K562 (cell line): Measurements from ENCODE around the gene SMAD3. TPM values are rescaled to one million over a fixed set of nuclear protein-coding genes. Genes with fewer than 3 reads are reported as not detected.

Source experiments
- ATAC-seq: fragments of 200-7000 bp; cut with Tn5 transposase; 3 replicates; pipeline ENCODE4 v1.9.1; 2020; ENCODE audit warnings: moderate library complexity
- BruUV-seq: library from RNA; stranded (reverse); fragments of 400-500 nt; replicated peaks from 2 replicates; lab custom pipeline; 2021; lab: Mats Ljungman, UMichigan
- CTCF ChIA-PET: fragments of 300-600 bp; formaldehyde crosslinking; extraction: SDS; loops from one replicate; lab custom pipeline; 2021; ENCODE audit warnings: low intra/inter-chr PET ratio; lab: Yijun Ruan, JAX
- POLR2A ChIA-PET: fragments of 300-600, 350-650 bp; sonication (Branson Sonifier 250); formaldehyde crosslinking; extraction: SDS; loops from one replicate; lab custom pipeline; 2021; ENCODE audit warnings: antibody characterized with exemption, inconsistent platforms; lab: Yijun Ruan, JAX
- DNase-seq, 4 experiments: peaks; one replicate each; pipeline versions ENCODE4 v3.0.0 to v3.0.0-alpha.2; 2011 to 2018; ENCODE audit warnings: low spot score in 3 of 4, mixed read lengths in 3 of 4; ENCODE audit errors: extremely low read depth in 1 of 4
- FAIRE-seq: peaks from 2 replicates; lab custom pipeline; 2011; peaks lifted over from hg19 to GRCh38; lab: Jason Lieb, UNC
- H2AFZ ChIP-seq: 2 replicates; pipeline ENCODE4 v1.6.0; 2011; ENCODE audit warnings: low read depth, low read length, control low read depth, inconsistent platforms
- H3K27ac ChIP-seq: fragments of 200-600 bp; 3 replicates; pipeline ENCODE4 v1.8.0; 2011; ENCODE audit warnings: low read depth, mild to moderate bottlenecking, control low read depth, inconsistent platforms, low read length, moderate library complexity, mixed read lengths; ENCODE audit errors: extremely low read depth
- H3K27me3 ChIP-seq, 2 experiments: fragments of 300-600 bp in 1 of 2; 2 replicates in 1 of 2; 3 replicates in 1 of 2; pipeline versions ENCODE4 v1.6.0 to v1.8.0; 2011; ENCODE audit warnings: inconsistent platforms in 2 of 2, low read length in 2 of 2, mild to moderate bottlenecking in 1 of 2, mixed read lengths in 1 of 2, moderate library complexity in 1 of 2; ENCODE audit not compliant: control insufficient read depth in 2 of 2, insufficient read depth in 2 of 2
- H3K36me3 ChIP-seq: fragments of 300-600 bp; 3 replicates; pipeline ENCODE4 v1.8.0; 2011; ENCODE audit warnings: mild to moderate bottlenecking, low read length, inconsistent platforms; ENCODE audit not compliant: control insufficient read depth, insufficient read depth
- H3K4me1 ChIP-seq, 2 experiments: fragments of 200-600 bp in 1 of 2; replicated peaks in 1 of 2; 2 replicates in 1 of 2; 3 replicates in 1 of 2; pipeline versions ENCODE4 v1.5.1 to v1.8.0; 2011; ENCODE audit warnings: inconsistent platforms in 2 of 2, low read length in 2 of 2, mild to moderate bottlenecking in 1 of 2, mixed read lengths in 1 of 2, moderate library complexity in 1 of 2; ENCODE audit not compliant: control insufficient read depth in 2 of 2, insufficient read depth in 2 of 2
- H3K4me2 ChIP-seq: 2 replicates; pipeline ENCODE4 v1.6.1; 2011; ENCODE audit warnings: low read length, control low read depth, inconsistent platforms, mixed read lengths; ENCODE audit not compliant: insufficient read depth
- H3K4me3 ChIP-seq: fragments of 200-600 bp; sonication (generic), shearing (Covaris generic); 2 replicates; pipeline ENCODE4 v1.5.1; 2016; ENCODE audit warnings: control low read depth, inconsistent platforms
- H3K79me2 ChIP-seq: fragments of 200-600 bp; 3 replicates; pipeline ENCODE4 v1.8.0; 2011; ENCODE audit warnings: low read length, inconsistent platforms; ENCODE audit not compliant: control insufficient read depth, insufficient read depth
- H3K9ac ChIP-seq, 2 experiments: 2 replicates each; pipeline versions ENCODE4 v1.6.0 to v1.6.1; 2011; ENCODE audit warnings: low read depth in 2 of 2, low read length in 2 of 2, control low read depth in 1 of 2, inconsistent platforms in 1 of 2, mild to moderate bottlenecking in 1 of 2, mixed read lengths in 1 of 2; ENCODE audit not compliant: insufficient read depth in 1 of 2
- H3K9me1 ChIP-seq: one replicate; pipeline ENCODE4 v1.6.0; 2011; ENCODE audit warnings: inconsistent platforms, mild to moderate bottlenecking, low read length, moderate library complexity; ENCODE audit not compliant: control insufficient read depth, insufficient read depth
- H3K9me3 ChIP-seq: replicated peaks from 2 replicates; pipeline ENCODE4 v1.5.1; 2011; ENCODE audit warnings: low read depth, low read length, inconsistent platforms; ENCODE audit not compliant: control insufficient read depth, insufficient read depth
- H4K20me1 ChIP-seq: replicated peaks from 2 replicates; pipeline ENCODE4 v1.6.1; 2011; ENCODE audit warnings: low read length, inconsistent platforms, mixed read lengths; ENCODE audit not compliant: control insufficient read depth, insufficient read depth
- COPS2 ChIP-seq: fragments of 450-650 bp; conservative IDR thresholded peaks from 2 replicates; pipeline ENCODE4 v1.6.1; 2016; ENCODE audit warnings: mild to moderate bottlenecking, moderate library complexity
- E2F5 ChIP-seq: sonication (generic); formaldehyde crosslinking; IDR thresholded peaks from 2 replicates; pipeline ENCODE4 v1.8.0; 2022; ENCODE audit warnings: mild to moderate bottlenecking, missing genetic modification reagents
- KAT2B ChIP-seq: IDR thresholded peaks from one replicate; pipeline ENCODE4 v1.6.1; 2012; ENCODE audit warnings: low read depth, mild to moderate bottlenecking, control low read depth, inconsistent platforms, low read length, moderate library complexity
- NFXL1 ChIP-seq: fragments of 450-650 bp; formaldehyde crosslinking; IDR thresholded peaks from 2 replicates; pipeline ENCODE4 v1.4.0; 2021; ENCODE audit warnings: mild to moderate bottlenecking
- SMAD1 ChIP-seq: fragments of 150-350 bp; IDR thresholded peaks from 2 replicates; pipeline ENCODE4 v1.6.1; 2014; ENCODE audit warnings: low read length, low read depth; ENCODE audit not compliant: partially characterized antibody
- TGIF2 ChIP-seq: sonication (generic); formaldehyde crosslinking; IDR thresholded peaks from 2 replicates; pipeline ENCODE4 v1.8.1; 2022; ENCODE audit warnings: mild to moderate bottlenecking, missing genetic modification reagents, moderate library complexity
- WGBS: fragments of 100-300 bp; shearing (Covaris generic); methylation state at CpG from one replicate; pipeline ENCODE4 v1.1.6; 2016; ENCODE audit warnings: low coverage, mixed read lengths; ENCODE audit not compliant: insufficient coverage; ENCODE audit errors: missing lambda C conversion rate; 5-methylcytosine and 5-hydroxymethylcytosine counted together
- in situ Hi-C: fragments of 300-500 bp; cut with MboI; formaldehyde crosslinking; loops from 4 replicates; pipeline ENCODE4 v1.15.0; 2018; ENCODE audit warnings: inconsistent platforms, mixed read lengths
- intact Hi-C: fragments of 100-400 bp; cut with micrococcal nuclease; formaldehyde crosslinking; loops from 2 replicates; pipeline ENCODE4 v1.14.2; 2022
- polyA plus RNA-seq, 8 experiments: library from polyadenylated mRNA; depleted of rRNA in 4 of 8; stranded (reverse) in 5 of 8; unstranded in 3 of 8; fragments of >200 nt; fragmentation: Nextera tagmentation in 2 of 8; fragmentation: Illumina TruSeq in 1 of 8; extraction: Ambion mirVana in 2 of 8; extraction: Trizol in 1 of 8; gene quantifications; 2 replicates each; pipeline versions ENCODE4 v1.2.1 to v1.2.3, GENCODE V29; 2011 to 2014; ENCODE audit warnings: inconsistent platforms in 1 of 8, missing spikeins in 1 of 8
- total RNA-seq, 7 experiments: library from RNA; depleted of rRNA in 6 of 7; stranded (reverse); fragments of >200 nt in 6 of 7; fragmentation: Illumina TruSeq in 2 of 7; extraction: Trizol in 2 of 7; gene quantifications; 2 replicates each; pipeline versions ENCODE4 v1.2.1 to v1.2.3, GENCODE V29; 2011 to 2021; ENCODE audit warnings: low replicate concordance in 1 of 7
- TF ChIP-seq, protein P1 (sequence below): fragments of 250-450 bp; sonication (Bioruptor Pico); IDR thresholded peaks from 2 replicates; pipeline ENCODE4 v1.8.0; 2022; ENCODE audit warnings: inconsistent platforms
- TF ChIP-seq, protein P2 (sequence below), 2 experiments: fragments of 450-650 bp in 1 of 2; sonication (generic) in 1 of 2; formaldehyde crosslinking in 1 of 2; IDR thresholded peaks; 2 replicates each; pipeline versions ENCODE4 v1.7.1 to v1.9.0; 2016 to 2022; ENCODE audit warnings: inconsistent platforms in 1 of 2, mild to moderate bottlenecking in 1 of 2, missing genetic modification reagents in 1 of 2

SMAD3 gene
- total and polyA plus RNA-seq, 9 of the 15 experiments (the other 6 are each of a cell fraction or from before 2014, with no cell fraction given) = 4.3 to 39.2 (median 11.1) TPM

DNA sequence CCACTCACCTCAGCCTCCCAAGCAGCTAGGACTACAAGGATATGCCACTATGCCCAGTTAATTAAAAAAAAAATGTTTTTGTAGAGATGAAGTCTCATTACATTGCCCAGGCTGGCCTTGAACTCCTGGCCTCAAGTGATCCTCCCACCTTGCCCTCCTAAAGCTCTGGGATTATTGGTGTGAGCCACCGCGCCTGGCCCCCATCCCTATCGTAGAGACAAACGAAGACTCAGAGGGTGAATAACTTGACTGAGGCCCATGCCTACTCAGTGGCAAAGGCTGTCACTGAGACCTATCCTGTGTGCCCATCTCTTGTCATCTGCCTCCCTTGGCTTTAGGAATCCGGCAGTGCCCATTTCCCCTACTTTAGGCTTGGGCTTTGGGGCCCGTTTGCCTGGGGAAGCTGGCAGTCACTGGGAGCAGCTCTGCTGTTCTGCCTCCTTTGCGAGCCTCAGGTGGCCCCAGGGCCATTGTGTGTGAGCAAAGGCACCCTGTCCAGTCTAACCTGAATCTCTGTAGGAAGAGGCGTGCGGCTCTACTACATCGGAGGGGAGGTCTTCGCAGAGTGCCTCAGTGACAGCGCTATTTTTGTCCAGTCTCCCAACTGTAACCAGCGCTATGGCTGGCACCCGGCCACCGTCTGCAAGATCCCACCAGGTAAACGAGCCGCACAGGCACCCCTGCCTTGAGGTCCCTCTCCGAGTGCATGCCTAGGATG, 119.0 kb downstream of the SMAD3 start:
- in situ Hi-C loops = no loop called here
- H3K4me3 ChIP-seq = no peak overlapping the region
- 84% methylated on average over 18 of the region's 18 CpGs for WGBS
- CTCF ChIA-PET = no interaction called here
- peaks cover 5 to 8% of the 10 kb centered on the region in 2 experiments for H3K4me1 ChIP-seq
- no TSS peak for BruUV-seq
- ATAC-seq = no peak
- POLR2A ChIA-PET = no interaction called here
- no peak overlapping the region for H2AFZ ChIP-seq
- no peak for TF ChIP-seq COPS2
- TF ChIP-seq SMAD1 = no peak
- no peak for TF ChIP-seq KAT2B
- no peak for TF ChIP-seq E2F5 (CRISPR knock-in tag)
- no peak for TF ChIP-seq TGIF2 (CRISPR knock-in tag)
- TF ChIP-seq, protein P1, sequence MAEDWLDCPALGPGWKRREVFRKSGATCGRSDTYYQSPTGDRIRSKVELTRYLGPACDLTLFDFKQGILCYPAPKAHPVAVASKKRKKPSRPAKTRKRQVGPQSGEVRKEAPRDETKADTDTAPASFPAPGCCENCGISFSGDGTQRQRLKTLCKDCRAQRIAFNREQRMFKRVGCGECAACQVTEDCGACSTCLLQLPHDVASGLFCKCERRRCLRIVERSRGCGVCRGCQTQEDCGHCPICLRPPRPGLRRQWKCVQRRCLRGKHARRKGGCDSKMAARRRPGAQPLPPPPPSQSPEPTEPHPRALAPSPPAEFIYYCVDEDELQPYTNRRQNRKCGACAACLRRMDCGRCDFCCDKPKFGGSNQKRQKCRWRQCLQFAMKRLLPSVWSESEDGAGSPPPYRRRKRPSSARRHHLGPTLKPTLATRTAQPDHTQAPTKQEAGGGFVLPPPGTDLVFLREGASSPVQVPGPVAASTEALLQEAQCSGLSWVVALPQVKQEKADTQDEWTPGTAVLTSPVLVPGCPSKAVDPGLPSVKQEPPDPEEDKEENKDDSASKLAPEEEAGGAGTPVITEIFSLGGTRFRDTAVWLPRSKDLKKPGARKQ (CRISPR knock-in tag) = no peak
- TF ChIP-seq, protein P2, sequence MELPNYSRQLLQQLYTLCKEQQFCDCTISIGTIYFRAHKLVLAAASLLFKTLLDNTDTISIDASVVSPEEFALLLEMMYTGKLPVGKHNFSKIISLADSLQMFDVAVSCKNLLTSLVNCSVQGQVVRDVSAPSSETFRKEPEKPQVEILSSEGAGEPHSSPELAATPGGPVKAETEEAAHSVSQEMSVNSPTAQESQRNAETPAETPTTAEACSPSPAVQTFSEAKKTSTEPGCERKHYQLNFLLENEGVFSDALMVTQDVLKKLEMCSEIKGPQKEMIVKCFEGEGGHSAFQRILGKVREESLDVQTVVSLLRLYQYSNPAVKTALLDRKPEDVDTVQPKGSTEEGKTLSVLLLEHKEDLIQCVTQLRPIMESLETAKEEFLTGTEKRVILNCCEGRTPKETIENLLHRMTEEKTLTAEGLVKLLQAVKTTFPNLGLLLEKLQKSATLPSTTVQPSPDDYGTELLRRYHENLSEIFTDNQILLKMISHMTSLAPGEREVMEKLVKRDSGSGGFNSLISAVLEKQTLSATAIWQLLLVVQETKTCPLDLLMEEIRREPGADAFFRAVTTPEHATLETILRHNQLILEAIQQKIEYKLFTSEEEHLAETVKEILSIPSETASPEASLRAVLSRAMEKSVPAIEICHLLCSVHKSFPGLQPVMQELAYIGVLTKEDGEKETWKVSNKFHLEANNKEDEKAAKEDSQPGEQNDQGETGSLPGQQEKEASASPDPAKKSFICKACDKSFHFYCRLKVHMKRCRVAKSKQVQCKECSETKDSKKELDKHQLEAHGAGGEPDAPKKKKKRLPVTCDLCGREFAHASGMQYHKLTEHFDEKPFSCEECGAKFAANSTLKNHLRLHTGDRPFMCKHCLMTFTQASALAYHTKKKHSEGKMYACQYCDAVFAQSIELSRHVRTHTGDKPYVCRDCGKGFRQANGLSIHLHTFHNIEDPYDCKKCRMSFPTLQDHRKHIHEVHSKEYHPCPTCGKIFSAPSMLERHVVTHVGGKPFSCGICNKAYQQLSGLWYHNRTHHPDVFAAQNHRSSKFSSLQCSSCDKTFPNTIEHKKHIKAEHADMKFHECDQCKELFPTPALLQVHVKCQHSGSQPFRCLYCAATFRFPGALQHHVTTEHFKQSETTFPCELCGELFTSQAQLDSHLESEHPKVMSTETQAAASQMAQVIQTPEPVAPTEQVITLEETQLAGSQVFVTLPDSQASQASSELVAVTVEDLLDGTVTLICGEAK (IDR thresholded peaks at IDR 0.05) = no peak
- TF ChIP-seq, protein P2 (CRISPR knock-in tag; IDR thresholded peaks at IDR 0.05) = no peak
- no peak for TF ChIP-seq NFXL1
- intact Hi-C loops = no loop called here
- H3K27ac ChIP-seq = no peak overlapping the region
- H3K9ac ChIP-seq = no peak overlapping the region
- no peaks in the 10 kb centered on the region for H3K79me2 ChIP-seq
- H3K27me3 ChIP-seq = no peaks in the 10 kb centered on the region
- no peak for DNase-seq
- H3K36me3 ChIP-seq = peaks cover 69% of the 10 kb centered on the region; the same call in 2 of the 3 replicates
- peaks cover 5% of the 10 kb centered on the region; the same call in 1 of the 2 replicates for H4K20me1 ChIP-seq
- H3K9me1 ChIP-seq = peaks cover 9% of the 10 kb centered on the region
- no peak overlapping the region for H3K4me2 ChIP-seq
- no peak for FAIRE-seq
- H3K9me3 ChIP-seq = no peaks in the 10 kb centered on the region
